NCI-H774 (cell line): ENCODE measurements around the gene PLEKHA8.

Source experiments
- DNase-seq: peaks from one replicate; lab custom pipeline; 2025; lab: John Stamatoyannopoulos, UW

PLEKHA8 gene, protein sequence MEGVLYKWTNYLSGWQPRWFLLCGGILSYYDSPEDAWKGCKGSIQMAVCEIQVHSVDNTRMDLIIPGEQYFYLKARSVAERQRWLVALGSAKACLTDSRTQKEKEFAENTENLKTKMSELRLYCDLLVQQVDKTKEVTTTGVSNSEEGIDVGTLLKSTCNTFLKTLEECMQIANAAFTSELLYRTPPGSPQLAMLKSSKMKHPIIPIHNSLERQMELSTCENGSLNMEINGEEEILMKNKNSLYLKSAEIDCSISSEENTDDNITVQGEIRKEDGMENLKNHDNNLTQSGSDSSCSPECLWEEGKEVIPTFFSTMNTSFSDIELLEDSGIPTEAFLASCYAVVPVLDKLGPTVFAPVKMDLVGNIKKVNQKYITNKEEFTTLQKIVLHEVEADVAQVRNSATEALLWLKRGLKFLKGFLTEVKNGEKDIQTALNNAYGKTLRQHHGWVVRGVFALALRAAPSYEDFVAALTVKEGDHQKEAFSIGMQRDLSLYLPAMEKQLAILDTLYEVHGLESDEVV

DNA sequence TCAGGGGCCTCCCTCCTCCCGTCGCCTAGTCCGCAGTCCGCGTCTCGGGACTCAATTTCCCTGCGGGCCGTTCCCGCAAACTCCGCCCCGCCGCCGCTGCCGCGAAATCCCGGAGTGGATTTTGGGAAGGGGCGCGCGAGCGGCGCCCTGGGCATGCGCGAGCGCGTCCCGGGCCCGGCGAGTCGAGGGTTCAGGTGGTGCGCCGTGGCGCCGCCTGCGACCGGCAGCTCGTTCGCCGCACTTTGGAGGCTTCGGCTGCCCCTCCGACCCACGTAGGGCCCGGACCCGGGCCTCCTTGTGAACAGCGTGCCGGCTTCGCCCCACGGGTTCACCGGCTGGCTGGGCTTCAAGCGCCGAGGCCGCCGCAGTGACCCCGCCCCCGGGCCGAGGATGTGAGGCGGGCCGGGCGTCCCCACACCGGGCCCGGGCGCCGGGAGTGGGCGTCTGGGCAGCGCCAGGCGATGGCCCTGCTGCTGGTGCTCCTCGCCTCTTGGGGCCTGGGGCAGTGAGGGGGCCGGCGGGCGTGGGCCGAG is at the start of gene PLEKHA8:
TSS of gene PLEKHA8 (plus strand) at position 197 of the 533 bp plus-strand sequence. CDS start 351 bp downstream, outside the sequence.
- DNase-seq: peak; percentile 86

DNA sequence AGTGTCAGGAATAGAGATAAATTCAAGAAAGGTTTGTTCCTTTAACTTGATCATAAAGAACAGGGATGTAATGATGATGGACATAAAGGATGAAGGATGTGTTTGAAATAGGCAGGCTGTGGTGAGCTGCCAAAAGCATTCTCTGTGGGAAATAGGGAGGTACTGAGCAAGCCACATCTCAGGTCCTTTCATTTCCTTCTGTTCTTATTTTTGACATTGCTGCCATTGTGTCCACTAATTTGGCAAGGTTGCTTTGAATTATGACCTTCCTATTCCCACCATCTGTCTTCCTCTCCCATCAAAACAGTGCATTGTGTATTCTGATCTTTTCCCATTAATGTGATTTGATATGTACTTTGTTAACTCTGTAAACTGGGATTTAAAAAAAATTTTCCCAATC is 48.1 kb upstream of the PLEKHA8 start:
- no peak for DNase-seq

DNA sequence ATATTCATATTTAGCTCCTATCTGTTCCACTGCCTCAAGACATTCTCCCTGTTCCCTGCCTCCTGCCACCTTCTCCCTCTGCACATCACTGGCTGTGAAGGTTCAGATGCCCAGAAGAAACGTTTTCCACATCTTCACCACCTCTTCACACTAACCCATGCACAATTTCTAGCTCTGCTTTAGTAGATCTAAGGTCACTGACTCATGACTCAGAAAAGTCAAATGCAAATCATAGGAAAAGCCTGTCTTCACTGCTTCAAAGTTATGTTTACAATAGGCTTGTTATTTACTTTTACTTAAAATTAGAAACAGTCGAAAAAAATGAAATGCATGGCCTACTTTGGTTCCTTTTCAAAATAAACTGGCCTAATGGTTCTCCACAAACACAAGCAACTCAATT is 41.1 kb upstream of the PLEKHA8 start:
- no peak for DNase-seq

DNA sequence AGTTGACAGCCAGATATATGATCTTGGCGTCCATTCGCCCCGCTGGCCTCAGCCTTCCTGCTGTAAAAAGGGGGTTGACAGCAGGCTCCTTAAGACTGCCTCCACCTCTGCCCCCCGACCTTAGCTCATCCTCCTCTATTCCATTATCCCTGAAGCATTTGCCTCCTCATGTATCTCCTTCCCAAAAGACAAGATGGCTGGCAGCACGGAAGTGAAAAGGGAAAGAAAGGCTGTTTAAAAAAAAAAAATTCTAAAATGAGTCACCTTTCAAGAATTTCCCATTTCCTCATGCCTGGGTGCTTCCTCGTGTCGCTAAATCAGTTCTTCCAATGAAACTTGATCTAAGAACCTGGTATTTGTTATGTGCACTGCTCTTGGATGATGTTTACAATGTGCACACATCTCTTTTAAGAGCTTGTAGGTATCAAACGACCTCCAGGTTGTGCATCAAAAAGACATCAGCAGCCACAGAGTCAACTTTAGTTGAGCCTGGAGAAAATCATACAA is 40.3 kb upstream of the PLEKHA8 start:
- peak; percentile 21 for DNase-seq

DNA sequence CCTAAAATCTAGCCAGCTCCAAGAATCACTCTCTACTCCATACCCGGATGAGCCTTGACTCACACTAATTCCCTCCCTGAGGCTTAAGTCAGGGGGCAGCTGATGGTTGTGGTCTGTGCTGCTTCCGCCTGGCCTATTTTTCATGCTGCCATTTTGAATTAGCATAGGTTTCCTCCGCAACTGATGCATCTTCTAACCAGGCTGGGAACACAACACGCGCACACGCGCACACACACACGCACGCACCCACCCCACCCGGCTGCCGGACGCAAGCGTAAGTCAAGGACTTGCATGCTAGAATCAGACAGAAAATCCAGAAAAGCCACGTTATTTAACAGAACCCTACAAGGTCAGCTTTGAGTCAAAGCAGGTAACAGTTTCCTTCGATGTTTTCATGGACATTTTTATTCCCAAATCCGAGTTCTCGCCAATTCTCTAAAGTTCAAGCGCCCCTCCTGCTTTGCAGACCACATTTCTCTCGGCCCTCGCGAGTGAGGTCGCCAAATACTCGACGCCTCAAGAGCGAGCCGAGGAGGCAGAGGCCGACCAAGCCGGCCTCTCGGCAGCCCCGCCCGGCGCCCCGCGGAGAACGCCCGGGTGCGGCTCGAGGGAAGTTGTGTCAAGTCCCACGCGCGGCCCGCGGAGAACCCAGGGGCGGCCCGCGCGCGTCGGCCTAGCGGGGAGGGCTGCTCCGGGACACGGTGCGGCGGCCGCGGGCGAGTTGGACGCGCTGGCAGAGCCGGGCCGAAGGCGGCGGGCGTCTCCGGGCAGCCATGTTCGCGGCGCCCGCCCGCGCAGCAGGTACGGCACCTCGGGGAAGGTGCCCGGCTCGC is 39.6 kb upstream of the PLEKHA8 start:
- DNase-seq: peak; percentile 44

DNA sequence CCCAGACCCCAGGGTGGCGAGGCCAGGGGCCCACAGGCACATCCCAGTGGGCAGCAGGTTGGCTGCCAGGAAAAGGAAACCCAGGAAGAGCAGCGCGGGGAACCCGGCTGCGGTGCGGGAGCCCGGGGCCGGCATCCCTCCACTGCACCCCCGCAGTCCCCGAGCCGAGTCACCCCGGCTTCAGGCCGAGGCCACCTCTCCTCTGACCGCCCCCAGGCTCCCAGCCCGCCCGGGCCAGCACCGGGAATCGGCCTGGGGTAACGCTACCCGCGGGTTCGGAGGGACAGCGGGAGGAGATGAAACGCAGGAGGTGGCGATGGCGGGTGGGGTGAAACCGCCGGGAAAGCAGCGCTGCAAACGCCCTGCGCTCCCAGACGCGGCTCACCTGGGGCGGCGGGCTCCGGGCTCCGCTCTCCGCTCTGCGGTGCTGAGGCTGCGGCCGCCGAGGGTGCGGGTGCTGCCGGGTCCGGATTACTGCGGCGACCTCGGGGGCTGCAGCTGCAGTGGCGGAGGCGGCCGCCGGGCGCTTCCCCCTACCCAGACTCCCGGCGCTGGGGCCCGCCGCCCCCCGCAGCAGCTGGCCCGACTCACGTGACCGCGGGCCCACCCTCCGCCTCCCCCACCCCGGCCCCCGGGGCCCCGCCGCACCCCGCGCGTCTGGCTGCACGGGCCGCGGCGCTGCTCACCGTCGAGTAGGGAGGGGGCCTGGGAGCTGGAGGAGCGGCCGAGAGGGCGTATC is 38.8 kb upstream of the PLEKHA8 start, which contains the start of gene SCRN1:
TSS of gene SCRN1 (minus strand) at position 545 of the 739 bp plus-strand sequence. CDS start 20,734 bp downstream, outside the sequence.
- peak; percentile 43 for DNase-seq

DNA sequence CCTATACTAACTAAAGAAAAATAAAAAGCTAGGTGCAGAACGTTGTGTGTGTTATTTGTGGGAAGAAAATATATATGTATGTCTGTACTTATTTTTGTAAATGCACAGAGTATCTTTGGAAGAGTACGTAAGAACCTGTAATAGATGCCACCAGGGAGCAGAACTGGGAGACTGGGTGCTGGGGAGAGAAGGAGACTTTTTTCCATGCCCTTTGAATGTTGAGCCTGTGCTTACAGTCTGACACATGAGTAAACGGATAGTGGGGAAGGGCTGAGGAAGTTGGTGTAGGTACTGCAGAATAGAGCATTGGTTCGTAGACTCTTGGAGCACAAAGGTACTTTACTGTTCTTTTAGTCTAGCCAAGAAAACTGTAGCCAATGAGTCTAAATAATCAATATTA is 37.3 kb upstream of the PLEKHA8 start:
- DNase-seq: no peak

DNA sequence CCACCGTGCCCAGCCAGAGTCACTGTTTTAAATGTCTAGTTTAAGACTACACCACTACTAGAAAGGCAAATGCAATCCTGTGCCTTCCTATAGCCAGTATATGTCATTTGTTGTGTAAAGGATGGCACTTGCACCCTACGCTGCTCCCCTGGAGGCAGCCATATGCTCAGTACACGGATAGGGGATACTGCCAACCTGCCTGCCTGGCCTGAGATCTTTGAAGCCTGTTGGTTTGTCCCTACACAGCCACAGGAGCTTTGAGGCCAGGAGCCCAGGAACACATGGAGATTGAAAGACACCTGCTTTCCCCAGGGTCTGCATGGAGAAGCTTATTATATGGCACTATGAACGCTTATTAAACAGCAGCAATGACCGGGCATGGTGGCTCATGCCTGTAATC is 36.3 kb upstream of the PLEKHA8 start:
- no peak for DNase-seq

DNA sequence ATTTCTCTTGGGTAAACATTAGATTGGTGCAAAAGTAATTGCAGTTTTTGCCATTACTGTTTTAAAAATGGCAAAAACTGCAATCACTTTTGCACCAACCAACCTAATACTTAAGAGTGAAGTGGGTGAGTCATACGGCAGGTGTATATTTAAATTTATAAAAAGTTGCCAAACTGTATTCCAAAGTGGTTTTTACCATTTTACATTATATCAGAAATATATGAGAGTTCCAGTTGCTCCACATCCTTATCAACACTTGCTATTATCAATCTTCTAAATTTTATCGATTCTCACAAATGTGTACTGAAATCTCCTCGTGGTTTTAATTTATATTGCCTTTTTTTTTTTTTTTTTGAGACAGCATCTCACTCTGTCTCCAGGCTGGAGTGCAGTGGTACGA is 35.1 kb upstream of the PLEKHA8 start:
- no peak for DNase-seq

DNA sequence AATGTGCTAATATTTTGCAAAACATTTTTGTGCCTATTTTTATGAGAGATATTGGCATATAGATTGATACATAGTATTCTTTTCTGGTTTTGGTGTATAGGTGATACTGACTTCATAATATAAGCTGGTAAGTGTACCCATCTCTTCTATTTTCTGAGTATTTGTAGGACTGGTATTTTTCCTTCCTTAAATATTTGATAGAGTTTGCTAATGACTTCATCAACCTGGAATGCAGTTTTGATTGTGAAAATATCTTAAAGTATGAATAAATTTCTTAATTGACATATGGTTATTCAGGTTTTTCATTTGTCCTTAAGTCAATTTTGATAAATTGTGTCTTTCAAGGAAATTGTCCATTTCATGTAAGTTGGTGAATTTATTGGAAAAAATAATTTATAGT is 32.6 kb upstream of the PLEKHA8 start:
- no peak for DNase-seq

DNA sequence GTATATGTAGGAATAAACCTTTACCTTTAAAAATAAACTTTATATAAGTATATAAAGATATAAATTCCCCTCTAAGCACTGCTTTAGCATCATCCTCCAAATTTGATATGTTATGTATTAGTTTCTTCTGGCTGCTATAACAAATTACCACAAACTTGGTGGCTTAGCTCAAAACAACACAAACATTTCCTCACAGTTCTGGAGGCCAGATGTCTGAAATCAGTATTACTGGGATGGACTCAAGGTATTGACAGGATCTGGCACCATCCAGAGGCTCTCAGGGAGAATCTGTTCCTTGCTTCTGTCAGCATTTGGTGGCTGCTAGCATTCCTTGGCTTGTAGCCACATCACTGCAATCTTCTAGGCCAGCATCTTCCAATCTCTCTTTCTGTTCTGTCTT is 31.9 kb upstream of the PLEKHA8 start:
- DNase-seq: no peak

DNA sequence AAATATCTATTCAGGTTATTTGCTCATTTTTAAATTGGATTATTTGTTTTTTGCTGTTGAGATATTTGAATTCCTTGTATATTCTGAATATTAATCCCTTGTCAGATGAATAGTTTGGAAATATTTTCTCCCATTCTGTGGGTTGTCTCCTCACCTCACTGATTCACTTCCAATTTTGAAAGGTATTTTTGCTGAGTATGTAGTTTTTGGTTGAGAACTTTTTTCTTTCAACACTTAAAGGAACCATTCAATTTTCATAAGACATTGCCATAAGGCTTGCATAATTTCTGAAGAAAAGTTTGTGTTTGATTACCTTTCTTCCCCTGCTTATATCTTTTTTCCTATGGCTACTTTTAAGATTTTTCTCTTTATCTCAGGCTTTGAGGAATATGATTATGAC is 29.7 kb upstream of the PLEKHA8 start:
- no peak for DNase-seq

DNA sequence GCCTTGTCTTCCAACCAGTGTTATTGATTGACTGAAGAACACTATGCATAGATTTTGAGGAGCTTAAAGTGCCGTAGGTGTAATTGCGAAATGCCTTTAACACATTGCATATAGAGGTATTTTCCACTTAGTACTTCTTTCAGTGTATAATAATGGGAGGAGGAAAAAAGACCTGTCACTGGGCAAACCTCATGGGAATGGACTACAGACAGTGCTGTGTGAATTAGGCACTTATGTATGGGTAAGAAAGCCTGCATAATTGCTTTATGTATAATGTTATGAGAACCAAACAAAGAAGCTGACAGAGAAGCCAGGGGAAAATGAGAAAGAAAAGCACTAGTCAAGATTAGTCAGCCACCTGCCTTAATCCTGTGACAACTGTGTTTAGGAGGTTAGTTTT is 26.2 kb upstream of the PLEKHA8 start:
- no peak for DNase-seq

DNA sequence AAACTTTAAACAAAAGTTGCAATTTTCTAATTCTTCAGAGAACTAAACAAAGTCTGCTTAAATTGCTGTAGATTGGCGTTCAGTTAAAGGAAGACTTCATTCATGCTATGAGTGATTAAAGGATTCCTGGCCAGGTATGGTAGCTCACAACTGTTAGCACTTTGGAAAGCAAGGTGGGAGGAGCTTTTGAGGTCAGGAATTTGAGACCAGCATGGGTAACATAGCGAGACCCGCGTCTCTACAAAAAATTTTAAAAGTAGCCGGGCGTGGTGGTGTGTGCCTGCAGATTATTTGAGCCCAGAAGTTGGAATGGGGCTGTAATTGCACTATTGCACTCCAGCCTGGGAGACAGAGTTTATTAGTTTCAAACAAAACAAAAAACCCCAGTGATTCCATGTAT is 25.1 kb upstream of the PLEKHA8 start:
- no peak for DNase-seq

DNA sequence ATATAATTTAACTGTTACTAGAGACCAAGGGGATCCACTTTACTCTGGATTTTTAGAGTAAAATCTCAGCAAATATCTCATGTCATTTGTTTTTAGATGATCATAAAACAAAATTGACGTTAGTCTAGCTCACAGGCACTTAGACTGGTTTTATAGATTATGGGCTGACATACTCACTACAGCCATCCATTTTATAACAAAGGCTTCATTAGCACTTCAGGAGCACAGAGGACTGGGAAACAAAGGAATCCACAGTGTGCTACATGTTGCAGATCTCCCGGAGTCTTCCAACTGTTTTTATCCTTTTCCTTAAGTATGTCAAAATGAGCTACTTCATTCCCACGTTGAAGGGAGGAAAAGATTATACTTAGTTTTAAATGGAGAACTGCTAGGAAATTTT is 22.7 kb upstream of the PLEKHA8 start:
- no peak for DNase-seq

DNA sequence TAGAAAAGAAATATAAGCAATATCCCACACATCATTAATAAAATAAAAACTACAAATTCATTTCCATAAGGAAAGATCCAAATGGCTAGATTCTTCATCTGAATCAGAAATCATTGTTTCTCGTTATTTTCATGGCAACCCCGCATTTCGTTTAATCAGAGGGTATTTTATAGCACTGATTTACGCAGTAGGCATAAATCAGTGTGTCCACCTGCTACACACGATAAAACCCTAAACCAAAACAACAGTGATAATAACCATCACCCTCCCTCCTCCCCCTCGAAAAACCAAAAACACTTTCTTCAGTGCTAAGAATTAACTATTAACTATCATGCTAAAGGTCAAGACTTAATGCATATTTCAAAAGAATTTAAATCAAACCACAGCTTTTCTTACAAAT is 18.2 kb upstream of the PLEKHA8 start:
- no peak for DNase-seq

DNA sequence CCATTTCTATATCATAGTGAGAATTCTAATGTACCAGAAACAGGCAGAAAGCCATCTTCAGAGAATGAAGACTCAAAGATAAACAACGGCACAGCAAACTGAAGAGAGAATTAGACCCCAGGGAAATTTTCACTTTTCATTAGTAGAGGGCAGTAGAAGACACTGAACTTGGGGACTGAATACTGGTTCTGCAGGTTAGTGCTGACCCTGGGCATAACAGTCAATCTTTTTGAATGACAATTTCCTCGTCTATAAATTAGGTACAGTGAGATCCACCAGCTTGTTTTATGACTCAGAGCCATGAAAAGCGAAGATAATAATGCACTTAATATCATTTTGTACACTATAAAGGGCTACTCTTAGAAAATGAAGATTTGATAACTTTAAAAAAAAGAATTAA is 15.5 kb upstream of the PLEKHA8 start:
- DNase-seq: no peak

DNA sequence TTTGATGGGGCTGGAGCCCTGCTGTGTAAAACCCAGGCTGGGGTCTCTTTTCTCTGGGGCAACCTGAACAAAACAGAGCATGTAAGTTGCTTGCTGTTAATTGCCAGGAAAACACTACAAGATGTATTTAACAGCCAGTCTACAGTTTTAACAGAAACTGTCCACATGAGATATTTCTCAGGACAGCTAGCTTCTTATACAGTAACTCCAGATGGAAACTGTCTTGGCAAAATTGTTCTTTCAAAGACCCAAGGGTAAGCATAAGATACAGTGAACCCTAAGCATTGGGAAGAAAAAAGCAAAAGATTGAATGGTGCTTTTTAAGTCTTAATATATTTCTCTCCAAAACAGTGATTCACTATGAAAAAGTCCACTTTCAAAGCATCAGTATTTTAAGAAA is 9.8 kb upstream of the PLEKHA8 start:
- no peak for DNase-seq

DNA sequence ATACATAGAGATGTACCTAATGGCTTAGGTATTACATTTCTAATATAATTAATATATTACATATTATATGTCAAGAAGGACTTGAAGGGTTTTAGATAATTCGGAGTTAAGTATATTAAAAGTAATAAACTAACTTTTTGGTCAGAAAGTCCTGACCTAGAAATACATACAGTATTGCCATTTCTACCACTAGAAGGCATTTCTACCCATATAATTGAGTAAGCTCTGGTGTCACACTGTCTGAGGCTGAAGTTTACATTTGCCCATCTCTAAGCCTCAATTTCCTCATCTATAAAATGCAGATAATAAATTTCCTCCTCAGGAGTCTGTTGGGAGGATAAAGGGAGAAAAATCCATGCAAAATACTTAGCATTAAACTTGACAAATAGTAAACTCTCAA is 8.8 kb upstream of the PLEKHA8 start:
- DNase-seq: no peak

DNA sequence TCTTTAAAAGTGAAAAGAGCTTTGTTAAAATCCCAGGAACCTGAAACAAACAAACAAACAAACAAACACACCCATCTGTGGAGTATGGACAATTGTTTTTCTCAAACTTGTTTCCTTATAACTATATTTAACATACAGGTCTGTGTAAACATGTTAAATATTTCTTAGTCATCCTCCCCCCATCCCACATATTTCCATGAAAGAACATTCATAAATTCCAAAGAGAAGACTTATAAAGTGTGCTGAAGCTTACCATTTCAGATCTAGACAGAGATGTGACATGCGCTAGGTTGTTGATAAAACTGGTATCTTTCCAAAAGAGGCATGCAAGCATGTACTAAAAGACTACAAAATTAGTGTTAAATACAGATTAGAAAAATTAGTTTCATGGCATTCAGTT is 8.3 kb upstream of the PLEKHA8 start:
- no peak for DNase-seq

DNA sequence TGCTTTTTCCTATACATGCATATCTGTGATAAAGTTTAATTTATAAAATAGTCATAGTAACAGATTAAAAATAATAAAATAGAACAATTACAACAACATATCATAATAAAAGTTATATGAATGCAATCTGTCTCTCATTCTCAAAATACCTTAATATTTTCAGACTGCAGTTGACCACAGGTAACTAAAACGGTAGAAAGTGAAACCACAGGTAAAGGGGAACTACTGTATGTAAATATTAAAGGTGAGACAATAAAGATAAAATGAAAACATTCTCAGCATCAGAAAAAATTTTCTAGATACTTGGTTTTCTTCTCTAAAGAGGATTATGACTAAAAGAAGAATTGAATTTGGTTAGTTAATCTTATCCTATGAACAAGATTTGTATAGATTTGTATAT is 7.7 kb upstream of the PLEKHA8 start:
- DNase-seq: no peak

DNA sequence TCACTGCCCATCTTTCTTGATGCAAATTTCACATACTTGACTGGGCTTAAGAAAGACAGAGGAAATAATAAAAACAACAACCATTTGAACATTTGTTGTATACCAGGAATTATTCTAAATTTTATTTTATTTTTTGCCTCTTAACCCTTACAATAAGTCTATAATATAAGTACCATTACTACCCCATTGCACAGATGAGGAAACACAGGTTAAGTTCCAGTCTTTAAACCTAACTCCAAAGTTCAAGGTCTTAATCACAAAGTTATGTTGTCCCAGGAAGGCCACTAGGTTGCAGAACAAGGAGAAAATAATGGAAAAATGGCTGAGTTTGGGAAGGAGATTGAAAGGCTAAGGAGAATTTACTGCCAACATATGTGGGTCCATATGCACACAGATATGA is 5.2 kb upstream of the PLEKHA8 start:
- DNase-seq: no peak
